Right lobe of liver (tissue), 6 donors: ENCODE results near the gene PPP1R36. TPM values are rescaled to one million over a fixed set of nuclear protein-coding genes. Genes with fewer than 3 reads are reported as not detected.
"Not testable (repeated sequence)": the region's sequence is repeated elsewhere in the genome, so short reads cannot be mapped to it uniquely, and the experiment has no call there.

Source experiments
- ATAC-seq, 4 donors: fragments of 200-7000 bp; cut with Tn5 transposase; one replicate each; pipeline ENCODE4 v1.9.1; 2020; ENCODE audit warnings: mild to moderate bottlenecking in 4 of 4, moderate library complexity in 4 of 4
- DNase-seq, 3 donors: peaks; one replicate each; pipeline ENCODE4 v3.0.0-alpha.2; 2020
- H3K27ac ChIP-seq, 3 donors: fragments of 200-600 bp; one replicate each; pipeline ENCODE4 v1.8.0; 2022
- H3K27me3 ChIP-seq, 2 donors: fragments of 200-600 bp; one replicate each; pipeline ENCODE4 v1.8.0; 2022
- H3K36me3 ChIP-seq, 4 donors: fragments of 200-600 bp; sonication (generic) in 1 of 4; one replicate each; pipeline versions ENCODE4 v1.5.1 to v1.8.0; 2017 to 2022; ENCODE audit warnings: control low read depth in 1 of 4
- H3K4me1 ChIP-seq, 4 donors: fragments of 200-600 bp; sonication (generic) in 1 of 4; one replicate each; pipeline versions ENCODE4 v1.5.1 to v1.8.0; 2017 to 2022; ENCODE audit warnings: control low read depth in 1 of 4
- H3K4me3 ChIP-seq, 3 donors: fragments of 200-600 bp; one replicate each; pipeline ENCODE4 v1.8.0; 2022
- H3K9me3 ChIP-seq, 4 donors: fragments of 200-600 bp; sonication (generic) in 1 of 4; one replicate each; pipeline versions ENCODE4 v1.5.1 to v1.8.0; 2017 to 2022; ENCODE audit warnings: control low read depth in 1 of 4
- POLR2A ChIP-seq: fragments of 450-650 bp; IDR thresholded peaks from one replicate; pipeline ENCODE4 v1.6.1; 2017; ENCODE audit warnings: antibody characterized with exemption, mild to moderate bottlenecking
- WGBS: methylation state at CpG from one replicate; pipeline ENCODE4 v1.1.6; 2018; ENCODE audit warnings: low coverage, low lambda C conversion rate; ENCODE audit not compliant: insufficient coverage; ENCODE audit errors: missing lambda C conversion rate; 5-methylcytosine and 5-hydroxymethylcytosine counted together
- intact Hi-C, 2 donors: fragments of 100-400 bp; cut with DNase I; formaldehyde crosslinking; loops; one replicate each; pipeline versions ENCODE4 v1.11.2 to v1.14.1; 2022
- total RNA-seq, 6 experiments: library from RNA; depleted of rRNA in 2 of 6; stranded (reverse); fragments of >200 nt in 2 of 6; fragmentation: NEBNext Ultra II Directional in 3 of 6; extraction: Animal tissue kit (Norgen Biotek cat#: 25700) in 3 of 6; gene quantifications; one replicate each; pipeline versions ENCODE4 v1.1.0 to v1.2.4, GENCODE V29; 2016 to 2023
- TF ChIP-seq, protein P1 (sequence below), 4 donors: fragments of 200-600 bp in 3 of 4; fragments of 450-650 bp in 1 of 4; IDR thresholded peaks; one replicate each; pipeline versions ENCODE4 v1.5.1 to v1.8.0; 2016 to 2022; ENCODE audit warnings: antibody characterized with exemption in 4 of 4, mild to moderate bottlenecking in 2 of 4
- donor health status: DM: no; HTN: yes; CAD: no.
- donor health status: DM: no; HTN: no; CAD: no.
- donor health status: DM: no; HTN: no; CAD: no.
- donor health status: DM: no; HTN: yes; CAD: no.
- donor health status: DM: no; HTN: yes; CAD: no.

The PPP1R36 gene
- total RNA-seq, 6 experiments from 2014 or later = 0.16 to 0.40 TPM; not detected in 4

DNA sequence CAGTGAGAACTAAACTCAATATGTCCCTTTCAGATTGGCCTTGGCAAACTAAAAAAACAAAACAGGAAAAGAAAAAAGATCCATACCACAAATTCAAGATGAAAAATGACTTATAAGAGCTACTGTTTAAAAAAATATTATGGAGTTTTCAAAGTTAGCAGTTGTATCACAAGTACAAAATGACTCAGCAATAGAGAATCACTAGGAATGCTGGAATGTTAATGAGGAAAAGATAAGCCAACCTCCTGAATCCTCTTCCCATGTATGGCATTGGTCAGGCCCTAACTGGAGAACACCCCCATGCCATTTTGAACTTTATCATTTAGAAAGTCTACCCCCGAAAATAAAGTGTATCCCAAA is 62.2 kb downstream of the PPP1R36 start:
- ATAC-seq (no peak), DNase-seq (no peak)
- WGBS = 50% methylated on average over 1 of the region's 1 CpG
- intact Hi-C loops = no loop called here
- H3K36me3 ChIP-seq = no peaks in the 10 kb centered on the region
- H3K4me1 ChIP-seq = no peaks in the 10 kb centered on the region
- no peaks in the 10 kb centered on the region for H3K27me3 ChIP-seq
- H3K9me3 ChIP-seq = no peaks in the 10 kb centered on the region
- H3K4me3 ChIP-seq = no peak overlapping the region
- TF ChIP-seq, protein P1, sequence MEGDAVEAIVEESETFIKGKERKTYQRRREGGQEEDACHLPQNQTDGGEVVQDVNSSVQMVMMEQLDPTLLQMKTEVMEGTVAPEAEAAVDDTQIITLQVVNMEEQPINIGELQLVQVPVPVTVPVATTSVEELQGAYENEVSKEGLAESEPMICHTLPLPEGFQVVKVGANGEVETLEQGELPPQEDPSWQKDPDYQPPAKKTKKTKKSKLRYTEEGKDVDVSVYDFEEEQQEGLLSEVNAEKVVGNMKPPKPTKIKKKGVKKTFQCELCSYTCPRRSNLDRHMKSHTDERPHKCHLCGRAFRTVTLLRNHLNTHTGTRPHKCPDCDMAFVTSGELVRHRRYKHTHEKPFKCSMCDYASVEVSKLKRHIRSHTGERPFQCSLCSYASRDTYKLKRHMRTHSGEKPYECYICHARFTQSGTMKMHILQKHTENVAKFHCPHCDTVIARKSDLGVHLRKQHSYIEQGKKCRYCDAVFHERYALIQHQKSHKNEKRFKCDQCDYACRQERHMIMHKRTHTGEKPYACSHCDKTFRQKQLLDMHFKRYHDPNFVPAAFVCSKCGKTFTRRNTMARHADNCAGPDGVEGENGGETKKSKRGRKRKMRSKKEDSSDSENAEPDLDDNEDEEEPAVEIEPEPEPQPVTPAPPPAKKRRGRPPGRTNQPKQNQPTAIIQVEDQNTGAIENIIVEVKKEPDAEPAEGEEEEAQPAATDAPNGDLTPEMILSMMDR (IDR thresholded peaks at IDR 0.05) = no peak
- no peak for TF ChIP-seq POLR2A
- peak overlapping the region in 1 of 3 donors; percentile 43 for H3K27ac ChIP-seq

DNA sequence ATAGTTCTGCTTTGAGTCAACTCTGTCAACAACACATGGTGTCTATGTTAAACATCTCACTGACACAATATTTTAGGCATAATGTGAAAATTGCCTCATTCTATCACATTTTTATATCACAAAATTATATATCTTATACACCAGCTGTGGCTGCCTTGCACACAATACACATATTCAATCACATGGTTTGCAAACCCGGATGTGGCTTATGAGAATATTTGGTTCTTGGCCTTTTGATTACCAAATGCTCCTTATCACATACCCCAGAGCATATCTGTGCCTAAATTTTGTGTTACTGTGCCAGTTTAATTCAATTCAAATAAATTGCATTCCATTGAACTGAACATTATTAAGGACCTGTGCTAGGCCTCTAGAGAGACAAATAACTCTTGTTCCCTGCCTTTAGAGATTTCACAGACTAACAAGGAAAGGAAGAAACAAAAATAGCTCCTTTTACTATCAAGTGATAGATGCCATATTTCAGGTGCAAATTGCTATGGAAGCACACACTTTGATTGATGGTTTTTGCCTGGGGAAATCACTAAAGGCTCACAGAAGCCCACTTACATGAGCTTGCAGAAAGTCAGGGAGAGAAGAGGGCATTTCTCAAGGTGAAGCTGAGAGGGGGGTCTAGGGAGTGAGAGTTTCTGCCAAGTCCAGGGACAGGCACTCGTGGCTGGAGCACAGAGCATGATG is 63.4 kb downstream of the PPP1R36 start:
- ATAC-seq (no peak), DNase-seq (no peak)
- no peak for TF ChIP-seq POLR2A
- TF ChIP-seq, protein P1 (IDR thresholded peaks at IDR 0.05) = no peak
- H3K27me3 ChIP-seq = no peaks in the 10 kb centered on the region
- no peaks in the 10 kb centered on the region for H3K36me3 ChIP-seq
- intact Hi-C loops = no loop called here
- no peaks in the 10 kb centered on the region for H3K9me3 ChIP-seq
- WGBS = 33% methylated on average over 1 of the region's 2 CpGs
- H3K27ac ChIP-seq = peak overlapping the region in 1 of 3 donors; percentile 43
- no peak overlapping the region for H3K4me3 ChIP-seq
- no peaks in the 10 kb centered on the region for H3K4me1 ChIP-seq

DNA sequence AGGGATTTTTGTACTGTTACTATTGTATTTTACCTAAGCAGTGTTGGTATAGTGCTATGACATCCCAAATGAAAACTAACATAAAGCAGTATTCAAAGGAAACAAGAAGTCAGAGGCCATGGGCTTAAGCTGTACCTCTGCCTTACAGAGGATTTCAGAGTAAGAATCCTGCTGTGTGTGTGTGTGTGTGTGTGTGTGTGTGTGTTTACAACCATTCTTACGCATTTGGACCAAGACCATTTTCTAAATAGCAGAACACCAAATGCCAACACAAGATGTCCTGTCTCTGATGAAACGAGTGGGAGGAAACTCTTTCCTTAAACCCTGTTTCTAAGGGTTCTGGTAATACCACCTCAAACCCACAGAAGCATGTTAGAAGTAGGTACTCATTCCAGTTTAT is 64.4 kb downstream of the PPP1R36 start:
- H3K27ac ChIP-seq = no peak overlapping the region
- ATAC-seq = no peak
- no peaks in the 10 kb centered on the region for H3K4me1 ChIP-seq
- intact Hi-C loops = no loop called here
- no peaks in the 10 kb centered on the region for H3K27me3 ChIP-seq
- H3K9me3 ChIP-seq = no peaks in the 10 kb centered on the region
- H3K4me3 ChIP-seq = no peak overlapping the region
- H3K36me3 ChIP-seq = no peaks in the 10 kb centered on the region
- 79% methylated on average over 2 of the region's 2 CpGs for WGBS
- no peak for DNase-seq
- TF ChIP-seq POLR2A = no peak
- TF ChIP-seq, protein P1 (IDR thresholded peaks at IDR 0.05) = no peak

DNA sequence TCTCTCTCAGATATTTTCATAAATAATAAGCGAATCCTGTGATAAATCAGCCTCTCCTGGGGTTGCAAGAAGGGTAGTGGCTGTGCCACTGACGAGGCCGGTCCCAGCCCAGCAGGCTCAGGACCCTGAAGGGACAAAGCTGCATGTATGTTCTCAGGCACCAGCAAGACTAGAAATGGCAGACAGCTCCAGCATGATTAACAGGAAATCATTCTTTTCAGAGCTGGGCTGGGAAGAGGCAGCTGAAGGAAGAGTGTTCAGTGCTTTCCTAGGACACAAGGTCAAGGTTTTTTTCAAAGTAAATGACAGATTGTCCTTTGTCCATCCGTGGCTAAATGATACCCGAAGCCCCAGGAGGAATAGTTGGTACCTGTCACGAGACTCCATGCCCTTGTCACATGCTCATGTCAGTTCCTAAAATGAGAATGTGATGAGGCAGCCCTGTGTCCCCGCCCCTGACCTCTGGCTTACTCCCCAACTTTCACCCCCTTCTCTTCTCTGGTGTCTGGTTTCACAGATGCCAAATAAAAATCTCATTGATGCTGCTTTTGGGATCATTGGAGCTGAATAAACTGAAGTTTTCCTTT is 65.1 kb downstream of the PPP1R36 start:
- DNase-seq (no peak), ATAC-seq (no peak)
- Histone ChIP-seq H3K36me3 (no peaks in the 10 kb centered on the region), H3K4me3 (no peak overlapping the region), H3K27me3 (no peaks in the 10 kb centered on the region), H3K9me3 (no peaks in the 10 kb centered on the region), H3K27ac (no peak overlapping the region), H3K4me1 (no peaks in the 10 kb centered on the region)
- intact Hi-C loops = no loop called here
- WGBS = 32% methylated on average over 7 of the region's 7 CpGs
- TF ChIP-seq, protein P1 (IDR thresholded peaks at IDR 0.05) = no peak
- TF ChIP-seq POLR2A = no peak

DNA sequence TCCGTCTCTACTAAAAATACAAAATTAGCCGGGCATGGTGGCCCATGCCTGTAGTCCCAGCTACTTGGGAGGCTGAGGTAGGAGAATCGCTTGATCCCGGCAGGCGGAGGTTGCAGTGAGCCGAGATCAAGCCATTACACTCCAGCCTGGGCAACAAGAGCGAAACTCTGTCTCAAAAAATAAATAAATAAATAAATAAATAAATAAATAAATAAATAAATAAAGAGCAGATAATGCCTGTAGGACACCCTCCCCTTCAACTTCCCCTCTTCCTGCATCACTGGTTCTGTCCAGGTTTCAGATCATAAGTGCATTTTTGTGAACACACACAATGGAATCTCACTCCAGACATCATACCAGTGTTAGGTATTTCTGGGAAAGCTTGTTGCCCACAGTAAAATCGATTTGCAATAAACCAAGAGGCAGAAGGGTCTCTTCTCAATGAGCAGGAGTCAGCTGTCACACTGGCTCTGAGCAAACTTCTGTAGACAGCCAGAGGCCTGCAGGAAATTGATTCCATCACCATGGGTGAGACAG is 68.2 kb downstream of the PPP1R36 start:
- H3K36me3 ChIP-seq, intact Hi-C loops, ATAC-seq, H3K9me3 ChIP-seq, H3K4me1 ChIP-seq, H3K27ac ChIP-seq, DNase-seq, H3K27me3 ChIP-seq, H3K4me3 ChIP-seq: not testable (repeated sequence)
- WGBS = 75% methylated on average over 3 of the region's 8 CpGs
